Thyroid gland (tissue), 4 donors: ENCODE results near the gene UBXN10.

Source experiments
- POLR2A ChIP-seq, 2 donors: fragments of 450-650 bp; IDR thresholded peaks; one replicate each; pipeline ENCODE4 v1.6.1; 2017; ENCODE audit warnings: antibody characterized with exemption in 2 of 2, mild to moderate bottlenecking in 2 of 2, moderate library complexity in 1 of 2
- TF ChIP-seq, protein P1 (sequence below), 6 experiments: fragments of 200-600 bp in 3 of 6; fragments of 450-650 bp in 3 of 6; sonication (generic) in 3 of 6; IDR thresholded peaks; one replicate each; pipeline ENCODE4 v1.5.1; 2016 to 2019; ENCODE audit warnings: antibody characterized with exemption in 6 of 6, mild to moderate bottlenecking in 2 of 6, inconsistent platforms in 1 of 6, moderate library complexity in 1 of 6

DNA sequence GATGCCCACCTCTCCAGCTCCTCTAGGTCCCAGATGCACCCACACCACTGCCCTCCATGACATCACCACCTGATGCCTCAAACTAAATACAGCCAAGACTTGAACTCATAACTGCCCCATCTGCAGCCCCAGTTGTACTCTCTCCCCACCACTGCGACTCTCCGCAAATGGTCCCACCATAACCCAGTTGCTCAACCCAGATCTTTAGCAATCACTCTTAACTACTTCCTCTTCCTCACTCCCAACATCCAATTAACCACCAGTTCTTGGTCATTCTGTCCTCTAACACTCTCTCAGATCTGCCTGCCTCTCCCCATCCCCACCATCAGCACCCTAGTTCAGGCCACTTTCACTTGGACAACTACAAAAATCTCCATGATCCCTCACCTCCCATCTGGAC is 37.2 kb downstream of the UBXN10 start:
- TF ChIP-seq POLR2A (IDR thresholded peaks at IDR 0.05): no peak
- TF ChIP-seq, protein P1, sequence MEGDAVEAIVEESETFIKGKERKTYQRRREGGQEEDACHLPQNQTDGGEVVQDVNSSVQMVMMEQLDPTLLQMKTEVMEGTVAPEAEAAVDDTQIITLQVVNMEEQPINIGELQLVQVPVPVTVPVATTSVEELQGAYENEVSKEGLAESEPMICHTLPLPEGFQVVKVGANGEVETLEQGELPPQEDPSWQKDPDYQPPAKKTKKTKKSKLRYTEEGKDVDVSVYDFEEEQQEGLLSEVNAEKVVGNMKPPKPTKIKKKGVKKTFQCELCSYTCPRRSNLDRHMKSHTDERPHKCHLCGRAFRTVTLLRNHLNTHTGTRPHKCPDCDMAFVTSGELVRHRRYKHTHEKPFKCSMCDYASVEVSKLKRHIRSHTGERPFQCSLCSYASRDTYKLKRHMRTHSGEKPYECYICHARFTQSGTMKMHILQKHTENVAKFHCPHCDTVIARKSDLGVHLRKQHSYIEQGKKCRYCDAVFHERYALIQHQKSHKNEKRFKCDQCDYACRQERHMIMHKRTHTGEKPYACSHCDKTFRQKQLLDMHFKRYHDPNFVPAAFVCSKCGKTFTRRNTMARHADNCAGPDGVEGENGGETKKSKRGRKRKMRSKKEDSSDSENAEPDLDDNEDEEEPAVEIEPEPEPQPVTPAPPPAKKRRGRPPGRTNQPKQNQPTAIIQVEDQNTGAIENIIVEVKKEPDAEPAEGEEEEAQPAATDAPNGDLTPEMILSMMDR (IDR thresholded peaks at IDR 0.05): no peak
